Measurements from ENCODE around the gene GNG7. TPM values are rescaled to one million over a fixed set of nuclear protein-coding genes. Genes with fewer than 3 reads are reported as not detected.
A peak's percentile ranks its signal among the peaks of the same experiment; 100 is the strongest.

GNG7 gene
- polyA plus RNA-seq, 3 donors: 1.1 to 1.6 (median 1.3) TPM

DNA sequence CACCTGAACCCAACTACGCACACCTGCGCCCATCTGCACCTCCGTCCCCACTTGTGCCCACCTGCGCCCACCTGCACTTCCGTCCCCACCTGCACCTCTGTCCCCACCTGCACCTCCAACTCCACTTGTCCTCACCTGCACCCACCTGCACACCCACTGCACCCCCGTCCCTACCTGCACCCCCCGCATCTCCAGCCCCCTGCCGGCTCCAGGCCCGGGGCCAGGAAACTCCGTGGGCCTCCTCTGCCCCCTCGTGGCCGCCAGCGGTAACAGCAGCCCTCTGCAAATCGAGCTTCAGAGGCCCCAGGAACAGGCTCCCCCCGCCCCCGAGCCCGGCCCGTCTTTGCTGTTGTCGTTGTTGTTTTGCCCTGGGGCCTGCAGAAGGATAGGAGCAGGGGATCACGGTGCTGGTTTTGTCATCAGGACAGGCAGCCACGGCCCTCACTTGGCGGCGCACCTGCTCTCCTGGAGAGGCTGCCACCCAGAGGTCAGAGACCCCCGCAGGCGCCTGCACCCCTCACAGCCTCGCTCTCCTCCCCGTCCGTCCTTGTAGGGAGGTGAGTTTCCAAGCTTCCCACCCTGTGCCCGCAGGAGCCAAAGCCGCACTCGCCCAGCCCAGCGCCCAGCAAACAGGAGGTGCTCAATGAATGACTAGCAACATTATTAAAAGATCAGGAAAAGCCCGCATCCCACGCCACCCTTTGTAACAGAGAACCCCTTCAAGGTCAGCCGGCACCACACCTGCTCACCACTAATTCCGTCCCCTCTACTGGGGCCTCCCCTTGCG, 65.4 kb downstream of the GNG7 start:
- H3K4me3 Mint-ChIP-seq: peak overlapping the region; percentile 64 to 79
- Histone ChIP-seq H3K79me2 (ENCODE audit: insufficient read depth, low read length) (no peaks in the 10 kb centered on the region), H3K4me1 (ENCODE audit: control insufficient read depth in 1 of 2, insufficient read depth in 2 of 2, low read length in 2 of 2) (peaks cover 41 to 59% of the 10 kb centered on the region in 2 donors), H3K27me3 (ENCODE audit: control insufficient read depth in 2 of 2, insufficient read depth in 2 of 2, low read length in 2 of 2) (no peaks in the 10 kb centered on the region), H3K27ac (ENCODE audit: low read depth in 1 of 2, low read length in 2 of 2) (no peak overlapping the region), H2AFZ (ENCODE audit: insufficient read depth, low read depth, low read length, poor library complexity, severe bottlenecking) (peak overlapping the region; percentile 58), H3K9me3 (replicated peaks in 1 of 2; ENCODE audit: control insufficient read depth in 1 of 2, insufficient read depth in 1 of 2, low read length in 2 of 2) (no peaks in the 10 kb centered on the region), H4K20me1 (ENCODE audit: insufficient read depth, low read length) (no peaks in the 10 kb centered on the region), H3K4me3 (replicated peaks in 1 of 3; ENCODE audit: low read depth in 2 of 3, low read length in 3 of 3) (peak overlapping the region in 1 of 3 experiments; percentile 52), H3K9ac (ENCODE audit: insufficient read depth, low read length, poor library complexity, severe bottlenecking) (no peak overlapping the region), H3K4me2 (replicated peaks; ENCODE audit: extremely low read depth, low read length, poor library complexity, severe bottlenecking) (peak overlapping the region; percentile 61), H3K36me3 (replicated peaks in 1 of 2; ENCODE audit: control insufficient read depth in 1 of 2, insufficient read depth in 2 of 2, low read length in 2 of 2) (no peaks in the 10 kb centered on the region)
- DNase-seq: peak; percentile 50 to 69 (median 64)
- peaks cover 2 to 3% of the 10 kb centered on the region in 2 donors for H3K36me3 Mint-ChIP-seq
- WGBS (ENCODE audit: insufficient coverage): 35% methylated on average over 20 of the region's 37 CpGs
- H3K9me3 Mint-ChIP-seq: peaks cover 0 to 5% (median 2%) of the 10 kb centered on the region in 7 donors
- intact Hi-C loops (cut with micrococcal nuclease): loop anchor here (5.0 kb wide), 3 partner anchors 35 to 160 kb away; partner anchors contain the start of gene GADD45B (in 1 of the 2)
- TF ChIP-seq, protein P1, sequence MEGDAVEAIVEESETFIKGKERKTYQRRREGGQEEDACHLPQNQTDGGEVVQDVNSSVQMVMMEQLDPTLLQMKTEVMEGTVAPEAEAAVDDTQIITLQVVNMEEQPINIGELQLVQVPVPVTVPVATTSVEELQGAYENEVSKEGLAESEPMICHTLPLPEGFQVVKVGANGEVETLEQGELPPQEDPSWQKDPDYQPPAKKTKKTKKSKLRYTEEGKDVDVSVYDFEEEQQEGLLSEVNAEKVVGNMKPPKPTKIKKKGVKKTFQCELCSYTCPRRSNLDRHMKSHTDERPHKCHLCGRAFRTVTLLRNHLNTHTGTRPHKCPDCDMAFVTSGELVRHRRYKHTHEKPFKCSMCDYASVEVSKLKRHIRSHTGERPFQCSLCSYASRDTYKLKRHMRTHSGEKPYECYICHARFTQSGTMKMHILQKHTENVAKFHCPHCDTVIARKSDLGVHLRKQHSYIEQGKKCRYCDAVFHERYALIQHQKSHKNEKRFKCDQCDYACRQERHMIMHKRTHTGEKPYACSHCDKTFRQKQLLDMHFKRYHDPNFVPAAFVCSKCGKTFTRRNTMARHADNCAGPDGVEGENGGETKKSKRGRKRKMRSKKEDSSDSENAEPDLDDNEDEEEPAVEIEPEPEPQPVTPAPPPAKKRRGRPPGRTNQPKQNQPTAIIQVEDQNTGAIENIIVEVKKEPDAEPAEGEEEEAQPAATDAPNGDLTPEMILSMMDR (IDR thresholded peaks at IDR 0.05): peak; percentile 75
- peaks cover 57% of the 10 kb centered on the region for H3K4me1 Mint-ChIP-seq
- H3K27me3 Mint-ChIP-seq (ENCODE audit: low read depth in 3 of 3): peaks cover 1 to 7% (median 2%) of the 10 kb centered on the region in 3 donors
- H3K27ac Mint-ChIP-seq: peak overlapping the region in 3 of 7 donors; percentile 30 to 66 (median 32)

DNA sequence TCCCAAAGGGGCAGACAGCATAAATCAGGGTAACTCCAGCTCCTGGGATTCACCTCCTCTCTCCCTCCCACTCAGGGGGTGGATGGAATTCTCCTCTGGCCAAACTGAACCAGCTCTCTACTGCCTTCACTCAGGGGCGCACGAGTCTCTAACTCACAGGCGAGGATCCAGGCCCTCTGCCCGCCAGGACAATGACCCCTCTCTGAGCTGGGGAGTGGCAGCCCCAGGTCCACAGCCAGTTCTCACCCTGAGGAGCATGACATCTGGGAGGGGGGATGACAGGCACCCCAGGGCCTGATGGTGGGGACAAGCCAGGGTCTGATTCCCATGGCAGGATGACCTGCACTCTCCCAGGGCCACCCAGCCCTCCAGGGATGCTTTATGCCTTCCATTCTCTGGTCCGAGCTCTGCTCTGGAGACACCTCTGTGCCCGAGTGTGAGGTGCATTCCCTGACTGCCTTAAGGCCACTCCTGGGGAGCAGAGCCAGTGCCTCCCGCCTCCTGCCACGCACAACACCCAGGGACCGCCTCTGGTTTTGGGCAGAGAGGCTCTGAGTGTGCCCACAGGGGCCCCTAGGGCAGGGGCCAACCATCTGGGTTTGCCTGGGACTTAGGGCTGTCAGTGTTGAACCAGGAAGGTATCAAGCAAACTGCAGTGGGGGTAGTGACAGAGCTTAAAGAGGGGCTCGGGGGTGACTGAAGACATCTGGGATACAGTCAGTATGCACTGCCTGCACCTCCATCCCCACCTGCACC, 66.2 kb downstream of the GNG7 start:
- Mint-ChIP-seq H3K9me3 (peaks cover 2 to 9% (median 8%) of the 10 kb centered on the region in 7 donors), H3K27me3 (ENCODE audit: low read depth in 3 of 3) (peaks cover 1 to 12% (median 2%) of the 10 kb centered on the region in 3 donors), H3K27ac (peak overlapping the region in 2 of 7 donors; percentile 30 to 37), H3K4me3 (no peak overlapping the region), H3K4me1 (peaks cover 65% of the 10 kb centered on the region), H3K36me3 (peaks cover 8 to 9% of the 10 kb centered on the region in 2 donors)
- no peak overlapping the region for H3K9ac ChIP-seq (ENCODE audit: insufficient read depth, low read length, poor library complexity, severe bottlenecking)
- 88% methylated on average over 7 of the region's 10 CpGs for WGBS (ENCODE audit: insufficient coverage)
- no peak overlapping the region for H3K4me3 ChIP-seq (replicated peaks in 1 of 3; ENCODE audit: low read depth in 2 of 3, low read length in 3 of 3)
- no peaks in the 10 kb centered on the region for H3K36me3 ChIP-seq (replicated peaks in 1 of 2; ENCODE audit: control insufficient read depth in 1 of 2, insufficient read depth in 2 of 2, low read length in 2 of 2)
- H3K27me3 ChIP-seq (ENCODE audit: control insufficient read depth in 2 of 2, insufficient read depth in 2 of 2, low read length in 2 of 2): no peaks in the 10 kb centered on the region
- no peak overlapping the region for H3K27ac ChIP-seq (ENCODE audit: low read depth in 1 of 2, low read length in 2 of 2)
- TF ChIP-seq, protein P1 (IDR thresholded peaks at IDR 0.05): no peak
- H4K20me1 ChIP-seq (ENCODE audit: insufficient read depth, low read length): no peaks in the 10 kb centered on the region
- H2AFZ ChIP-seq (ENCODE audit: insufficient read depth, low read depth, low read length, poor library complexity, severe bottlenecking): no peak overlapping the region
- intact Hi-C loops (cut with micrococcal nuclease): loop anchor here (5.0 kb wide), 3 partner anchors 34 to 159 kb away; partner anchors contain the start of gene GADD45B (in 1 of the 2)
- peaks cover 2 to 5% of the 10 kb centered on the region in 2 donors for H3K9me3 ChIP-seq (replicated peaks in 1 of 2; ENCODE audit: control insufficient read depth in 1 of 2, insufficient read depth in 1 of 2, low read length in 2 of 2)
- no peak for DNase-seq
- H3K79me2 ChIP-seq (ENCODE audit: insufficient read depth, low read length): no peaks in the 10 kb centered on the region
- H3K4me2 ChIP-seq (replicated peaks; ENCODE audit: extremely low read depth, low read length, poor library complexity, severe bottlenecking): no peak overlapping the region
- H3K4me1 ChIP-seq (ENCODE audit: control insufficient read depth in 1 of 2, insufficient read depth in 2 of 2, low read length in 2 of 2): peaks cover 48 to 66% of the 10 kb centered on the region in 2 donors
